H54 (cell line): ENCODE measurements around the gene ZNF750.
A peak's percentile ranks its signal among the peaks of the same experiment; 100 is the strongest.

ENCODE experiments used
- DNase-seq: peaks from one replicate; pipeline ENCODE4 v3.0.0; 2011; ENCODE audit warnings: low spot score, mixed read lengths; ENCODE audit not compliant: insufficient read length
- FAIRE-seq: peaks from 3 replicates; lab custom pipeline; 2011; peaks lifted over from hg19 to GRCh38; lab: Jason Lieb, UNC
- POLR2A ChIP-seq: IDR thresholded peaks from 2 replicates; pipeline ENCODE4 v1.6.1; 2011; ENCODE audit warnings: low read depth, mild to moderate bottlenecking, low read length

Gene ZNF750

GRCh38 chr17:82868715-82869131, 28.9 kb upstream of the ZNF750 start:
- TF ChIP-seq POLR2A, result no peak
- DNase-seq, result no peak
- no peak for FAIRE-seq

GRCh38 chr17:82867763-82868325, 28.0 kb upstream of the ZNF750 start:
- FAIRE-seq (no peak), DNase-seq (no peak)
- TF ChIP-seq POLR2A, result no peak

GRCh38 chr17:82866590-82867191, 26.9 kb upstream of the ZNF750 start:
- peak; percentile 6 for FAIRE-seq
- peak; percentile 86 for DNase-seq

GRCh38 chr17:82865774-82866395, 26.1 kb upstream of the ZNF750 start:
- TF ChIP-seq POLR2A, result no peak
- DNase-seq (no peak), FAIRE-seq (no peak)

More at GRCh38 chr17:82866590-82867191, 26.9 kb upstream of the ZNF750 start:
- no peak for TF ChIP-seq POLR2A

GRCh38 chr17:82865274-82865673, 25.5 kb upstream of the ZNF750 start:
- FAIRE-seq, result no peak
- no peak for DNase-seq
- no peak for TF ChIP-seq POLR2A

GRCh38 chr17:82864713-82865248, 25.0 kb upstream of the ZNF750 start:
- no peak for FAIRE-seq
- TF ChIP-seq POLR2A, result no peak
- DNase-seq, result no peak

GRCh38 chr17:82863941-82864712, 24.3 kb upstream of the ZNF750 start:
- DNase-seq, result peak; percentile 94
- no peak for FAIRE-seq
- no peak for TF ChIP-seq POLR2A

- FAIRE-seq, result no peak
- no peak for TF ChIP-seq POLR2A
- peak; percentile 35 for DNase-seq
These were observed 23.6 kb upstream of the ZNF750 start for GRCh38 chr17:82863383-82863940.

GRCh38 chr17:82862737-82863382, 23.0 kb upstream of the ZNF750 start:
- FAIRE-seq (no peak), DNase-seq (no peak)
- TF ChIP-seq POLR2A, result no peak

GRCh38 chr17:82862191-82862590, 22.4 kb upstream of the ZNF750 start:
- no peak for TF ChIP-seq POLR2A
- FAIRE-seq (no peak), DNase-seq (no peak)

GRCh38 chr17:82861393-82861775, 21.6 kb upstream of the ZNF750 start:
- TF ChIP-seq POLR2A, result no peak
- FAIRE-seq, result no peak
- DNase-seq, result no peak

- FAIRE-seq (no peak), DNase-seq (no peak)
- TF ChIP-seq POLR2A, result no peak
These were observed 21.0 kb upstream of the ZNF750 start for GRCh38 chr17:82860606-82861392.
